ENCODE results near the gene EBF3. TPM values are rescaled to one million over a fixed set of nuclear protein-coding genes. Genes with fewer than 3 reads are reported as not detected.

EBF3 gene
- total RNA-seq, 1 donor = 14.7 TPM

GRCh38 chr10:129905553-129905952, 58.5 kb downstream of the EBF3 start:
- TF ChIP-seq, protein P1, sequence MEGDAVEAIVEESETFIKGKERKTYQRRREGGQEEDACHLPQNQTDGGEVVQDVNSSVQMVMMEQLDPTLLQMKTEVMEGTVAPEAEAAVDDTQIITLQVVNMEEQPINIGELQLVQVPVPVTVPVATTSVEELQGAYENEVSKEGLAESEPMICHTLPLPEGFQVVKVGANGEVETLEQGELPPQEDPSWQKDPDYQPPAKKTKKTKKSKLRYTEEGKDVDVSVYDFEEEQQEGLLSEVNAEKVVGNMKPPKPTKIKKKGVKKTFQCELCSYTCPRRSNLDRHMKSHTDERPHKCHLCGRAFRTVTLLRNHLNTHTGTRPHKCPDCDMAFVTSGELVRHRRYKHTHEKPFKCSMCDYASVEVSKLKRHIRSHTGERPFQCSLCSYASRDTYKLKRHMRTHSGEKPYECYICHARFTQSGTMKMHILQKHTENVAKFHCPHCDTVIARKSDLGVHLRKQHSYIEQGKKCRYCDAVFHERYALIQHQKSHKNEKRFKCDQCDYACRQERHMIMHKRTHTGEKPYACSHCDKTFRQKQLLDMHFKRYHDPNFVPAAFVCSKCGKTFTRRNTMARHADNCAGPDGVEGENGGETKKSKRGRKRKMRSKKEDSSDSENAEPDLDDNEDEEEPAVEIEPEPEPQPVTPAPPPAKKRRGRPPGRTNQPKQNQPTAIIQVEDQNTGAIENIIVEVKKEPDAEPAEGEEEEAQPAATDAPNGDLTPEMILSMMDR (IDR thresholded peaks at IDR 0.05; ENCODE audit: insufficient read depth, low read length) = no peak
- H3K4me3 ChIP-seq (ENCODE audit: low read depth, low read length) = no peak overlapping the region
- no peak for DNase-seq (ENCODE audit: low read depth)

DNA sequence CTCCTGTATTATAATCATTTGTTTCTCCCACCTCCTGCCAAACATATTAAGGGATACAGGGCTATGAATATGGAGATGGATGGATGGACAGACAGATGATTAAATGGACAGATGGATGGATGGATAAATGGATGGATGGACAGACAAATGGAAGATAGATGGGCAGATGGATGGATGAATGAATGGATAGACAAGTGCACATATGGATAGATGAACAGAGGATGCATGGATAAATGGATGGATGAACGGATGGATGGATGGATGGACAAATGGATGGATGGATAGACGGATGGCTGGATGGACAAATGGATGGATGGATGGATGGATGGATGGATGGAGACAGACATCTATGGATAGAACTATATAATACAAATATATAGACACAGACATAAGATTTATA, 59.8 kb downstream of the EBF3 start:
- TF ChIP-seq, protein P1 (IDR thresholded peaks at IDR 0.05; ENCODE audit: insufficient read depth, low read length) = no peak
- no peak for DNase-seq (ENCODE audit: low read depth)
- no peak overlapping the region for H3K4me3 ChIP-seq (ENCODE audit: low read depth, low read length)

DNA sequence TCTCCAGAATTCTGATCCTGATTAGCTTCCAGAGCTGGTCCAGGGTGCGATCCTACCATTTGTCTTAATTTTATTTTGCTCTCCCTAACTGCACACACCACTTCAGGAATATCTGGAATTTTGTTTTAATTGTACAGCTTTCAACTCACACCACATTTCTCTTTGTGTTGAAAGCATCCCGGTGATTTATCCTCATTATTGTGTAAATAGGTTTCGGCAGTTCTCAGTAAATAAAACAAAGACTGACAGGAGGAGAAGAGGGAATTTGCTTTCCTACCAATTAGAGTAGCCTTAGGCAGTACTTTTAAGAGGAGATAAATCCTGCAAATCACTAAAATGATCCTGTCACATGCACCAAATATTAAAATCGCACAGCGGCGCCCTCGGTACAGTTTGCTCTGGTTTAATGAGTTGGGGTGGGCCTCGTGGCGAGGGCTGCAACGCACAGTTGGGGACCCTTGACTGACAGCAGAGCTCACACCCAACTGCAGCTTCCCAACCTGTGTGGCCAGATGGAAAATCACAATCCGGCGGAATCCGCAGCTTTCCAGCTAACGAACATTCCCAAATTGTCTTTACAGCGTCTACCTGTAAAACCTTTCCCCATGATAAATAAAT, 62.6 kb downstream of the EBF3 start:
- no peak overlapping the region for H3K4me3 ChIP-seq (ENCODE audit: low read depth, low read length)
- TF ChIP-seq, protein P1 (IDR thresholded peaks at IDR 0.05; ENCODE audit: insufficient read depth, low read length) = no peak
- DNase-seq (ENCODE audit: low read depth) = no peak

- no peak overlapping the region for H3K4me3 ChIP-seq (ENCODE audit: low read depth, low read length)
- DNase-seq (ENCODE audit: low read depth) = no peak
- TF ChIP-seq, protein P1 (IDR thresholded peaks at IDR 0.05; ENCODE audit: insufficient read depth, low read length) = no peak
Observed at GRCh38 chr10:129900825-129901224, 63.2 kb downstream of the EBF3 start.

- TF ChIP-seq, protein P1 (IDR thresholded peaks at IDR 0.05; ENCODE audit: insufficient read depth, low read length) = no peak
- H3K4me3 ChIP-seq (ENCODE audit: low read depth, low read length) = no peak overlapping the region
- no peak for DNase-seq (ENCODE audit: low read depth)
Observed at GRCh38 chr10:129899276-129900130, 64.6 kb downstream of the EBF3 start.

- TF ChIP-seq, protein P1 (IDR thresholded peaks at IDR 0.05; ENCODE audit: insufficient read depth, low read length) = no peak
- no peak for DNase-seq (ENCODE audit: low read depth)
- H3K4me3 ChIP-seq (ENCODE audit: low read depth, low read length) = no peak overlapping the region
Observed at GRCh38 chr10:129898706-129899268, 65.3 kb downstream of the EBF3 start.

Measured in fibroblast of the aortic adventitia (primary cell).